ENCODE measurements around the gene FADS1.

- no peak for TF ChIP-seq POLR2A (IDR thresholded peaks at IDR 0.05)
- TF ChIP-seq CTCF (IDR thresholded peaks at IDR 0.05): no peak
Observed at GRCh38 chr11:61851900-61852295, 35.1 kb upstream of the FADS1 start.

Data from testis (tissue), 2 donors.